ENCODE measurements around the gene RAB3B. TPM values are rescaled to one million over a fixed set of nuclear protein-coding genes. Genes with fewer than 3 reads are reported as not detected.

The RAB3B gene
- total RNA-seq, 1 donor from 2014 or later: 2.4 TPM

- no peaks in the 10 kb centered on the region for H3K36me3 Mint-ChIP-seq (ENCODE audit: low read depth)
- H3K27ac Mint-ChIP-seq (ENCODE audit: unreplicated experiment): no peak overlapping the region
- DNase-seq (ENCODE audit: low read depth, low spot score): no peak
- H3K27me3 Mint-ChIP-seq (ENCODE audit: low read depth): peaks cover 5% of the 10 kb centered on the region
- no peak overlapping the region for H3K4me3 Mint-ChIP-seq
- TF ChIP-seq, protein P1, sequence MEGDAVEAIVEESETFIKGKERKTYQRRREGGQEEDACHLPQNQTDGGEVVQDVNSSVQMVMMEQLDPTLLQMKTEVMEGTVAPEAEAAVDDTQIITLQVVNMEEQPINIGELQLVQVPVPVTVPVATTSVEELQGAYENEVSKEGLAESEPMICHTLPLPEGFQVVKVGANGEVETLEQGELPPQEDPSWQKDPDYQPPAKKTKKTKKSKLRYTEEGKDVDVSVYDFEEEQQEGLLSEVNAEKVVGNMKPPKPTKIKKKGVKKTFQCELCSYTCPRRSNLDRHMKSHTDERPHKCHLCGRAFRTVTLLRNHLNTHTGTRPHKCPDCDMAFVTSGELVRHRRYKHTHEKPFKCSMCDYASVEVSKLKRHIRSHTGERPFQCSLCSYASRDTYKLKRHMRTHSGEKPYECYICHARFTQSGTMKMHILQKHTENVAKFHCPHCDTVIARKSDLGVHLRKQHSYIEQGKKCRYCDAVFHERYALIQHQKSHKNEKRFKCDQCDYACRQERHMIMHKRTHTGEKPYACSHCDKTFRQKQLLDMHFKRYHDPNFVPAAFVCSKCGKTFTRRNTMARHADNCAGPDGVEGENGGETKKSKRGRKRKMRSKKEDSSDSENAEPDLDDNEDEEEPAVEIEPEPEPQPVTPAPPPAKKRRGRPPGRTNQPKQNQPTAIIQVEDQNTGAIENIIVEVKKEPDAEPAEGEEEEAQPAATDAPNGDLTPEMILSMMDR (conservative IDR thresholded peaks at IDR 0.05): no peak
- no peaks in the 10 kb centered on the region for H3K9me3 Mint-ChIP-seq
- H3K4me1 Mint-ChIP-seq: no peaks in the 10 kb centered on the region
These were observed 27.8 kb downstream of the RAB3B start for GRCh38 chr1:51962486-51963356.

- Mint-ChIP-seq H3K4me3 (no peak overlapping the region), H3K36me3 (ENCODE audit: low read depth) (no peaks in the 10 kb centered on the region), H3K4me1 (peaks cover 4% of the 10 kb centered on the region), H3K27ac (ENCODE audit: unreplicated experiment) (no peak overlapping the region), H3K9me3 (no peaks in the 10 kb centered on the region), H3K27me3 (ENCODE audit: low read depth) (peaks cover 5% of the 10 kb centered on the region)
- TF ChIP-seq, protein P1 (conservative IDR thresholded peaks at IDR 0.05): no peak
- no peak for DNase-seq (ENCODE audit: low read depth, low spot score)
These were observed 28.5 kb downstream of the RAB3B start for GRCh38 chr1:51961954-51962353.

GRCh38 chr1:51961231-51961630 is 29.3 kb downstream of the RAB3B start:
- Mint-ChIP-seq H3K27me3 (ENCODE audit: low read depth) (peaks cover 5% of the 10 kb centered on the region), H3K4me1 (peaks cover 11% of the 10 kb centered on the region), H3K4me3 (no peak overlapping the region), H3K27ac (ENCODE audit: unreplicated experiment) (no peak overlapping the region), H3K9me3 (no peaks in the 10 kb centered on the region), H3K36me3 (ENCODE audit: low read depth) (no peaks in the 10 kb centered on the region)
- TF ChIP-seq, protein P1 (conservative IDR thresholded peaks at IDR 0.05): no peak
- DNase-seq (ENCODE audit: low read depth, low spot score): no peak

- H3K27me3 Mint-ChIP-seq (ENCODE audit: low read depth): peaks cover 5% of the 10 kb centered on the region
- H3K36me3 Mint-ChIP-seq (ENCODE audit: low read depth): no peaks in the 10 kb centered on the region
- DNase-seq (ENCODE audit: low read depth, low spot score): no peak
- no peak overlapping the region for H3K4me3 Mint-ChIP-seq
- TF ChIP-seq, protein P1 (conservative IDR thresholded peaks at IDR 0.05): no peak
- H3K4me1 Mint-ChIP-seq: peaks cover 16% of the 10 kb centered on the region
- no peak overlapping the region for H3K27ac Mint-ChIP-seq (ENCODE audit: unreplicated experiment)
- H3K9me3 Mint-ChIP-seq: no peaks in the 10 kb centered on the region
These were observed 30.2 kb downstream of the RAB3B start for GRCh38 chr1:51960262-51960661.

DNA sequence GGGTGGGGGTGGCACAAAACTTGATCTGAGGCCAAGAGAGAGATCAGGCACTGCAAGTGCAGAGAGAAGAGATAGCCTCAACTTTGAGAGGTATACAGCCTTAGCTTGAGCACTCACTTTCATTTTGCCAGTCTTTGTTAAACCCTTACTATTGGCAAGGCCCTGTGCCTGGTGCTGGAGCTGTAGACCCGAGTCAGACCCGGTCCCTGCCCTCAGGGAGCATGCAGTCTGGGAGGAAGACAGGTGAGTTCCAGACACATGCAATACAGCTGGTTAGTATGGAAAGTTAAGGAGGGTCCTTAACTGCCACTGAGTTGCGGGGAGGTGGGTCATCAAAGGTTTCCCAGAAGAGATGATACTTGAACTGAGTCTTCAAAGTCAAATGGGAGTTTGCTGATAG is 31.7 kb downstream of the RAB3B start:
- no peak for DNase-seq (ENCODE audit: low read depth, low spot score)
- Mint-ChIP-seq H3K27me3 (ENCODE audit: low read depth) (peaks cover 5% of the 10 kb centered on the region), H3K4me1 (peaks cover 24% of the 10 kb centered on the region), H3K27ac (ENCODE audit: unreplicated experiment) (no peak overlapping the region), H3K4me3 (no peak overlapping the region), H3K36me3 (ENCODE audit: low read depth) (no peaks in the 10 kb centered on the region), H3K9me3 (no peaks in the 10 kb centered on the region)
- TF ChIP-seq, protein P1 (conservative IDR thresholded peaks at IDR 0.05): no peak
